ENCODE measurements around the gene CYTH3.

DNA sequence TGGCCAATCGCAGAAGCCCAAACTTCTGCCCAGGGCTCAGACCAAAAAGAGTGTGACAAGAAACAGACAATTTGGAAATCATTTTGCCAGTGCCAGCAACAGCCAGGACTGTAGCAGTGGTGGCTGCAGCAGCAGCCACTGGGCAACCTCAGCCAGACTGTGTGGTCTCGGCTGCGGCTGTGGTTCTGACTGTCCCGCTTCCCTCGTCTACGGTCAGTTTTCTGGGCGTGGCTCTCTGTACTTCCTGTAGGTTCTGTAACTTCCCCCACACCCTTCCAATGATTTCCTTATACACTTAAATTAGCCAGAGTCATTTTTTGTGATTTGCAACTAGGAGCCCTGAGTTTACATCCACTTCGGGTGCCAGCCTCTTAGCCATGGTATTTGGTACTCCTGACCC, 39.9 kb downstream of the CYTH3 start:
- TF ChIP-seq, protein P1, sequence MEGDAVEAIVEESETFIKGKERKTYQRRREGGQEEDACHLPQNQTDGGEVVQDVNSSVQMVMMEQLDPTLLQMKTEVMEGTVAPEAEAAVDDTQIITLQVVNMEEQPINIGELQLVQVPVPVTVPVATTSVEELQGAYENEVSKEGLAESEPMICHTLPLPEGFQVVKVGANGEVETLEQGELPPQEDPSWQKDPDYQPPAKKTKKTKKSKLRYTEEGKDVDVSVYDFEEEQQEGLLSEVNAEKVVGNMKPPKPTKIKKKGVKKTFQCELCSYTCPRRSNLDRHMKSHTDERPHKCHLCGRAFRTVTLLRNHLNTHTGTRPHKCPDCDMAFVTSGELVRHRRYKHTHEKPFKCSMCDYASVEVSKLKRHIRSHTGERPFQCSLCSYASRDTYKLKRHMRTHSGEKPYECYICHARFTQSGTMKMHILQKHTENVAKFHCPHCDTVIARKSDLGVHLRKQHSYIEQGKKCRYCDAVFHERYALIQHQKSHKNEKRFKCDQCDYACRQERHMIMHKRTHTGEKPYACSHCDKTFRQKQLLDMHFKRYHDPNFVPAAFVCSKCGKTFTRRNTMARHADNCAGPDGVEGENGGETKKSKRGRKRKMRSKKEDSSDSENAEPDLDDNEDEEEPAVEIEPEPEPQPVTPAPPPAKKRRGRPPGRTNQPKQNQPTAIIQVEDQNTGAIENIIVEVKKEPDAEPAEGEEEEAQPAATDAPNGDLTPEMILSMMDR (IDR thresholded peaks at IDR 0.05), result no peak
- no peak for TF ChIP-seq ZFX (IDR thresholded peaks at IDR 0.05; ENCODE audit: borderline replicate concordance)

All from 22Rv1 (cell line).